ENCODE results near the gene ARHGAP19.

The ARHGAP19 gene

GRCh38 chr10:97228775-97229157 is 63.7 kb downstream of the ARHGAP19 start:
- TF ChIP-seq CTCF (IDR thresholded peaks at IDR 0.05) = no peak
- no peak overlapping the region for H3K4me3 ChIP-seq
- no peak overlapping the region for H3K27ac ChIP-seq
- DNase-seq (ENCODE audit: low spot score) = no peak

GRCh38 chr10:97228130-97228774 is 64.2 kb downstream of the ARHGAP19 start:
- no peak for DNase-seq (ENCODE audit: low spot score)
- Histone ChIP-seq H3K4me3 (no peak overlapping the region), H3K27ac (no peak overlapping the region)
- TF ChIP-seq CTCF (IDR thresholded peaks at IDR 0.05) = no peak

GRCh38 chr10:97226398-97226797 is 66.0 kb downstream of the ARHGAP19 start:
- no peak for TF ChIP-seq CTCF (IDR thresholded peaks at IDR 0.05)
- no peak overlapping the region for H3K27ac ChIP-seq
- DNase-seq (ENCODE audit: low spot score) = no peak
- H3K4me3 ChIP-seq = no peak overlapping the region

GRCh38 chr10:97224483-97225435 is 67.7 kb downstream of the ARHGAP19 start:
- no peak for TF ChIP-seq CTCF (IDR thresholded peaks at IDR 0.05)
- Histone ChIP-seq H3K4me3 (no peak overlapping the region), H3K27ac (no peak overlapping the region)
- DNase-seq (ENCODE audit: low spot score) = no peak

- Histone ChIP-seq H3K4me3 (no peak overlapping the region), H3K27ac (no peak overlapping the region)
- TF ChIP-seq CTCF (IDR thresholded peaks at IDR 0.05) = no peak
- DNase-seq (ENCODE audit: low spot score) = no peak
Measured at GRCh38 chr10:97222326-97222961, 70.0 kb downstream of the ARHGAP19 start.

GRCh38 chr10:97220355-97220754 is 72.1 kb downstream of the ARHGAP19 start:
- no peak for DNase-seq (ENCODE audit: low spot score)
- no peak overlapping the region for H3K4me3 ChIP-seq
- no peak for TF ChIP-seq CTCF (IDR thresholded peaks at IDR 0.05)
- H3K27ac ChIP-seq = no peak overlapping the region

Data from coronary artery (tissue), 2 donors.